HL-60 (cell line): ENCODE results near the gene NPR3.

ENCODE experiments used
- CTCF ChIP-seq: IDR thresholded peaks from one replicate; pipeline ENCODE4 v1.5.1; 2011; ENCODE audit warnings: low read length, control low read depth, inconsistent platforms; ENCODE audit not compliant: insufficient read depth
- GABPA ChIP-seq: IDR thresholded peaks from 2 replicates; pipeline ENCODE4 v1.6.1; 2012; ENCODE audit warnings: low read depth
- SPI1 ChIP-seq: IDR thresholded peaks from 2 replicates; pipeline ENCODE4 v1.6.1; 2012; ENCODE audit warnings: low read depth, mild to moderate bottlenecking, borderline replicate concordance

GRCh38 chr5:32752411-32752810, 41.3 kb downstream of the NPR3 start:
- TF ChIP-seq CTCF, result no peak
- no peak for TF ChIP-seq GABPA
- no peak for TF ChIP-seq SPI1
